OCI-LY7 (cell line): ENCODE data around the gene TMEM131L. TPM values are rescaled to one million over a fixed set of nuclear protein-coding genes. Genes with fewer than 3 reads are reported as not detected.
A peak's percentile ranks its signal among the peaks of the same experiment; 100 is the strongest.
"Not testable (repeated sequence)": the region's sequence is repeated elsewhere in the genome, so short reads cannot be mapped to it uniquely, and the experiment has no call there.

Experiments used
- BruUV-seq: library from RNA; stranded (reverse); fragments of 400-500 nt; replicated peaks from 2 replicates; lab custom pipeline; 2021; lab: Mats Ljungman, UMichigan
- CTCF ChIA-PET: fragments of 300-600 bp; sonication (Branson Sonifier 250); formaldehyde crosslinking; loops from one replicate; lab custom pipeline; 2022; ENCODE audit warnings: antibody characterized with exemption; ENCODE audit not compliant: unreplicated experiment; lab: Charles Lee
- POLR2A ChIA-PET: fragments of 300-600 bp; sonication (Branson Sonifier 250); formaldehyde crosslinking; loops from one replicate; lab custom pipeline; 2022; ENCODE audit warnings: antibody characterized with exemption; lab: Charles Lee
- DNase-seq: peaks from one replicate; pipeline ENCODE4 v3.0.0-alpha.2; 2015; ENCODE audit warnings: low spot score
- H2AFZ ChIP-seq: fragments of 200-600 bp; sonication (generic), shearing (Covaris generic); 2 replicates; pipeline ENCODE4 v1.6.1; 2014; ENCODE audit warnings: mild to moderate bottlenecking, antibody characterized with exemption, low read length, moderate library complexity
- H3K27ac ChIP-seq: fragments of 200-600 bp; sonication (generic); 2 replicates; pipeline ENCODE4 v1.5.1; 2014; ENCODE audit warnings: mixed run types, low read depth, mild to moderate bottlenecking, moderate library complexity, low read length, inconsistent platforms; ENCODE audit not compliant: poor library complexity, severe bottlenecking
- H3K36me3 ChIP-seq: fragments of 200-600 bp; sonication (generic); 2 replicates; pipeline ENCODE4 v1.6.1; 2014; ENCODE audit warnings: mild to moderate bottlenecking, antibody characterized with exemption, low read length, moderate library complexity, mixed read lengths; ENCODE audit not compliant: insufficient read depth
- H3K4me1 ChIP-seq: fragments of 200-600 bp; sonication (generic); 2 replicates; pipeline ENCODE4 v1.5.1; 2014; ENCODE audit warnings: mild to moderate bottlenecking, low read length; ENCODE audit not compliant: insufficient read depth, poor library complexity, severe bottlenecking
- H3K4me2 ChIP-seq: fragments of 200-600 bp; sonication (generic); 2 replicates; pipeline ENCODE4 v1.6.1; 2014; ENCODE audit warnings: mild to moderate bottlenecking, low read length
- H3K4me3 ChIP-seq: fragments of 200-600 bp; sonication (generic); 2 replicates; pipeline ENCODE4 v1.5.1; 2014; ENCODE audit warnings: mild to moderate bottlenecking, low read depth, low read length; ENCODE audit not compliant: poor library complexity, severe bottlenecking
- H3K79me2 ChIP-seq: fragments of 200-600 bp; sonication (generic); 2 replicates; pipeline ENCODE4 v1.6.1; 2016; ENCODE audit warnings: low read depth, mild to moderate bottlenecking, low read length, moderate library complexity, mixed read lengths; ENCODE audit not compliant: insufficient read depth
- H3K9me2 ChIP-seq: fragments of 200-600 bp; sonication (generic); 2 replicates; pipeline ENCODE4 v1.6.1; 2016; ENCODE audit warnings: mild to moderate bottlenecking, low read length, mixed read lengths; ENCODE audit not compliant: insufficient read depth
- H3K9me3 ChIP-seq: fragments of 200-600 bp; sonication (generic); 2 replicates; pipeline ENCODE4 v1.6.1; 2014; ENCODE audit warnings: mild to moderate bottlenecking, mixed run types, low read length, mixed read lengths
- H4K20me1 ChIP-seq: fragments of 200-600 bp; sonication (generic); 2 replicates; pipeline ENCODE4 v1.6.1; 2014; ENCODE audit warnings: mild to moderate bottlenecking, antibody characterized with exemption, low read length, moderate library complexity, mixed read lengths; ENCODE audit not compliant: insufficient read depth
- EZH2phosphoT487 ChIP-seq: fragments of 200-600 bp; sonication (generic); IDR thresholded peaks from 2 replicates; pipeline ENCODE4 v1.6.1; 2018; ENCODE audit warnings: low read depth, borderline replicate concordance, mild to moderate bottlenecking, mixed run types, antibody characterized with exemption, low read length, moderate library complexity, mixed read lengths
- intact Hi-C: fragments of 100-400 bp; cut with micrococcal nuclease; formaldehyde crosslinking; loops from one replicate; pipeline ENCODE4 v1.10.0; 2022; ENCODE audit not compliant: unreplicated experiment
- total RNA-seq, 2 experiments: library from RNA; depleted of rRNA in 1 of 2; stranded (reverse); fragments of >200 nt in 1 of 2; shearing (Covaris generic) in 1 of 2; gene quantifications; 2 replicates each; pipeline ENCODE4 v1.2.3, GENCODE V29; 2014 to 2022
- TF ChIP-seq, protein P1 (sequence below): fragments of 200-600 bp; sonication (generic); conservative IDR thresholded peaks from 2 replicates; pipeline ENCODE4 v1.5.1; 2014; ENCODE audit warnings: mild to moderate bottlenecking, antibody characterized with exemption, low read length, moderate library complexity, mixed read lengths

Gene TMEM131L
- total RNA-seq, 2 experiments from 2014 or later, result 133 to 148 TPM

DNA sequence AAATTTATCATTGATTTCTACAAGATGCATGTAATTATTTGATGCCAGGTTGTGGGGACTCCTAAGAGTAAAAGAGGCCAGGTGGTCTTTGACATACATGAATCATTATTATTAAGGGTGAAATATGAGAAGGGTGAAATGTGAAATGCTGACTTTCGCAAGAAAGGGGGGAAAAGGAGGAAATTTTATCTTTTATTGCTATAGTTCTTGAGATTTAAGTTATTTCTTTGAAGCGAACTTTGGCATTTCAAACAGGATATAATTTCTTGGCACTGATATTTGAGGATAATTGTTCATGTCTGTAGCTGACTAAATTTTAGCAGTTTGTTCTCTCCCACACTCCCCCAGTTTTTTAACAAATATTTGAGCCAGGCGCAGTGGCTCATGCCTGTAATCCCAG is 80.1 kb downstream of the TMEM131L start:
- no peak for DNase-seq
- Histone ChIP-seq H3K9me2 (no peaks in the 10 kb centered on the region), H3K4me1 (peaks cover 4% of the 10 kb centered on the region), H2AFZ (no peak overlapping the region), H3K9me3 (no peaks in the 10 kb centered on the region), H3K36me3 (peaks cover 79% of the 10 kb centered on the region), H4K20me1 (peaks cover 19% of the 10 kb centered on the region), H3K4me2 (no peak overlapping the region), H3K27ac (no peak overlapping the region), H3K4me3 (no peak overlapping the region), H3K79me2 (peaks cover 97% of the 10 kb centered on the region)
- CTCF ChIA-PET, result no interaction called here
- BruUV-seq, result no TSS peak
- POLR2A ChIA-PET, result interaction anchor here (0.5 to 1.4 kb wide), 6 partner anchors 10 to 419 kb away, joined by 3 to 6 read pairs (median 4); no protein-coding TSS in a partner anchor
- TF ChIP-seq, protein P1, sequence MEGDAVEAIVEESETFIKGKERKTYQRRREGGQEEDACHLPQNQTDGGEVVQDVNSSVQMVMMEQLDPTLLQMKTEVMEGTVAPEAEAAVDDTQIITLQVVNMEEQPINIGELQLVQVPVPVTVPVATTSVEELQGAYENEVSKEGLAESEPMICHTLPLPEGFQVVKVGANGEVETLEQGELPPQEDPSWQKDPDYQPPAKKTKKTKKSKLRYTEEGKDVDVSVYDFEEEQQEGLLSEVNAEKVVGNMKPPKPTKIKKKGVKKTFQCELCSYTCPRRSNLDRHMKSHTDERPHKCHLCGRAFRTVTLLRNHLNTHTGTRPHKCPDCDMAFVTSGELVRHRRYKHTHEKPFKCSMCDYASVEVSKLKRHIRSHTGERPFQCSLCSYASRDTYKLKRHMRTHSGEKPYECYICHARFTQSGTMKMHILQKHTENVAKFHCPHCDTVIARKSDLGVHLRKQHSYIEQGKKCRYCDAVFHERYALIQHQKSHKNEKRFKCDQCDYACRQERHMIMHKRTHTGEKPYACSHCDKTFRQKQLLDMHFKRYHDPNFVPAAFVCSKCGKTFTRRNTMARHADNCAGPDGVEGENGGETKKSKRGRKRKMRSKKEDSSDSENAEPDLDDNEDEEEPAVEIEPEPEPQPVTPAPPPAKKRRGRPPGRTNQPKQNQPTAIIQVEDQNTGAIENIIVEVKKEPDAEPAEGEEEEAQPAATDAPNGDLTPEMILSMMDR, result no peak
- no peak for TF ChIP-seq EZH2phosphoT487
- intact Hi-C loops, result no loop called here

DNA sequence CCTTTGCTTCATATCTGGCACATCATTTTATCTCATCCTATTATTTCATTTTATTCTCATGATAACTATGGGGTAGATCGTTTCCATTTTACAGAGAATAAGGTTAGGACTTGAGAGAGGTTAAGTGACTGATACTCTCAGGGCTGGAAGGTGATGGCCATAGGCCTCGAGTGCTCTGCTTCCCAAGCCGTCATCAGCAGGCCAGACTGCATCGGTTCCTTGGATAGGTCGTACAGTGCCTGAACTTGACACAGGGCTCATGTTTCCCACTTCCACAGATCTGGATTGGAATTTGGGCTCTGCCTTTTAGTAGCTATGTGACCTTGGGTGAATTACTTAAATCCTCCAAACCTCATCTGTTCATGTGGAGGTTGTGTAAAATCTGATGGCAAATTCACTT is 81.4 kb downstream of the TMEM131L start:
- Histone ChIP-seq H3K4me2 (no peak overlapping the region), H3K4me3 (no peak overlapping the region), H2AFZ (no peak overlapping the region), H3K4me1 (peaks cover 4% of the 10 kb centered on the region), H3K9me3 (no peaks in the 10 kb centered on the region), H4K20me1 (peaks cover 21% of the 10 kb centered on the region), H3K9me2 (no peaks in the 10 kb centered on the region), H3K27ac (no peak overlapping the region), H3K79me2 (peaks cover 97% of the 10 kb centered on the region), H3K36me3 (peaks cover 79% of the 10 kb centered on the region)
- ChIA-PET CTCF (no interaction called here), POLR2A (interaction anchor here (0.7 to 1.2 kb wide), 4 partner anchors 14 to 130 kb away, joined by 3 to 5 read pairs (median 4); no protein-coding TSS in a partner anchor)
- intact Hi-C loops, result no loop called here
- BruUV-seq, result no TSS peak
- TF ChIP-seq, protein P1, result no peak
- no peak for TF ChIP-seq EZH2phosphoT487
- no peak for DNase-seq

DNA sequence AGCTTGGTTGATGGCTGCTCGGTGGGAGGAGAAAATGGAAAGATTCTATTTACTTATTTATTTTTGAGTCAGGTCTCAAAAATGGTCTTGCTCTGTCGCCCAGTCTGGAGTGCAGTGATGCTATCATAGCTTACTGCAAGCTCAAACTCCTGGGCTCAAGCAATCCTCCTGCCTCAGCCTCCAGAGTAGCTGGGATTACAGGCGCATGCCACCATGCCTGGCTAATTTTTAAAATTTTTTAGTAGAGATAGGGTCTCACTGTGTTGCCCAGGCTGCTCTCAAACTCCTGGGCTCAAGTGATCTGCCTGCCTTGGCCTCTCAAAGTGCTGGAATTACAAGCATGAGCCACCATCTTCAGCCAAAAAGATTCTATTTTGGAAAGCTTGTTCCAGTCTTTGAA is 82.7 kb downstream of the TMEM131L start:
- H3K4me1 ChIP-seq, CTCF ChIA-PET, H2AFZ ChIP-seq, BruUV-seq, DNase-seq, H3K4me3 ChIP-seq, intact Hi-C loops, H3K9me3 ChIP-seq, H3K4me2 ChIP-seq, H3K9me2 ChIP-seq: not testable (repeated sequence)
- peaks cover 79% of the 10 kb centered on the region for H3K36me3 ChIP-seq
- POLR2A ChIA-PET, result interaction anchor here (0.6 to 1.4 kb wide), 5 partner anchors 8 to 130 kb away, joined by 3 to 5 read pairs (median 4); no protein-coding TSS in a partner anchor
- peak overlapping the region; percentile 25 for H3K27ac ChIP-seq
- H3K79me2 ChIP-seq, result peaks cover 97% of the 10 kb centered on the region
- H4K20me1 ChIP-seq, result peaks cover 24% of the 10 kb centered on the region
